Mesothelial cell of epicardium (in vitro differentiated cells): Measurements from ENCODE around the gene MAP3K6. TPM values are rescaled to one million over a fixed set of nuclear protein-coding genes. Genes with fewer than 3 reads are reported as not detected.

ENCODE experiments used
- DNase-seq, 2 experiments: peaks; one replicate each; pipeline ENCODE4 v3.0.0; 2021; ENCODE audit warnings: low spot score in 2 of 2; ENCODE audit not compliant: unreplicated experiment in 2 of 2
- H3K27ac Mint-ChIP-seq: 2 replicates; pipeline ENCODE4 v1.8.0; 2021; ENCODE audit warnings: mixed read lengths
- H3K27me3 Mint-ChIP-seq: 2 replicates; pipeline ENCODE4 v1.8.0; 2021; ENCODE audit warnings: low read depth, mixed read lengths
- H3K36me3 Mint-ChIP-seq: 2 replicates; pipeline ENCODE4 v1.8.0; 2021; ENCODE audit warnings: mixed read lengths
- H3K4me1 Mint-ChIP-seq: 2 replicates; pipeline ENCODE4 v1.8.0; 2021; ENCODE audit warnings: mixed read lengths
- H3K4me3 Mint-ChIP-seq: 2 replicates; pipeline ENCODE4 v1.8.0; 2021; ENCODE audit warnings: mild to moderate bottlenecking, moderate library complexity, mixed read lengths
- H3K9me3 Mint-ChIP-seq: 2 replicates; pipeline ENCODE4 v1.8.0; 2021; ENCODE audit warnings: mixed read lengths
- total RNA-seq: library from RNA; stranded (reverse); gene quantifications from 3 replicates; pipeline ENCODE4 v1.2.1, GENCODE V29; 2021
- TF ChIP-seq, protein P1 (sequence below): fragments of 200-600 bp; sonication (generic); IDR thresholded peaks from one replicate; pipeline ENCODE4 v1.5.0; 2021; ENCODE audit warnings: antibody characterized with exemption; ENCODE audit not compliant: unreplicated experiment

Gene MAP3K6
- total RNA-seq, 1 donor from 2014 or later, result 13.7 TPM

- Mint-ChIP-seq H3K4me3 (peak overlapping the region; percentile 73), H3K4me1 (peaks cover 32% of the 10 kb centered on the region), H3K9me3 (no peaks in the 10 kb centered on the region), H3K27me3 (no peaks in the 10 kb centered on the region), H3K36me3 (peaks cover 5% of the 10 kb centered on the region), H3K27ac (peak overlapping the region; percentile 80)
- DNase-seq, result no peak
- TF ChIP-seq, protein P1, sequence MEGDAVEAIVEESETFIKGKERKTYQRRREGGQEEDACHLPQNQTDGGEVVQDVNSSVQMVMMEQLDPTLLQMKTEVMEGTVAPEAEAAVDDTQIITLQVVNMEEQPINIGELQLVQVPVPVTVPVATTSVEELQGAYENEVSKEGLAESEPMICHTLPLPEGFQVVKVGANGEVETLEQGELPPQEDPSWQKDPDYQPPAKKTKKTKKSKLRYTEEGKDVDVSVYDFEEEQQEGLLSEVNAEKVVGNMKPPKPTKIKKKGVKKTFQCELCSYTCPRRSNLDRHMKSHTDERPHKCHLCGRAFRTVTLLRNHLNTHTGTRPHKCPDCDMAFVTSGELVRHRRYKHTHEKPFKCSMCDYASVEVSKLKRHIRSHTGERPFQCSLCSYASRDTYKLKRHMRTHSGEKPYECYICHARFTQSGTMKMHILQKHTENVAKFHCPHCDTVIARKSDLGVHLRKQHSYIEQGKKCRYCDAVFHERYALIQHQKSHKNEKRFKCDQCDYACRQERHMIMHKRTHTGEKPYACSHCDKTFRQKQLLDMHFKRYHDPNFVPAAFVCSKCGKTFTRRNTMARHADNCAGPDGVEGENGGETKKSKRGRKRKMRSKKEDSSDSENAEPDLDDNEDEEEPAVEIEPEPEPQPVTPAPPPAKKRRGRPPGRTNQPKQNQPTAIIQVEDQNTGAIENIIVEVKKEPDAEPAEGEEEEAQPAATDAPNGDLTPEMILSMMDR, result no peak
These were observed 24.4 kb downstream of the MAP3K6 start for GRCh38 chr1:27342391-27342777.

DNA sequence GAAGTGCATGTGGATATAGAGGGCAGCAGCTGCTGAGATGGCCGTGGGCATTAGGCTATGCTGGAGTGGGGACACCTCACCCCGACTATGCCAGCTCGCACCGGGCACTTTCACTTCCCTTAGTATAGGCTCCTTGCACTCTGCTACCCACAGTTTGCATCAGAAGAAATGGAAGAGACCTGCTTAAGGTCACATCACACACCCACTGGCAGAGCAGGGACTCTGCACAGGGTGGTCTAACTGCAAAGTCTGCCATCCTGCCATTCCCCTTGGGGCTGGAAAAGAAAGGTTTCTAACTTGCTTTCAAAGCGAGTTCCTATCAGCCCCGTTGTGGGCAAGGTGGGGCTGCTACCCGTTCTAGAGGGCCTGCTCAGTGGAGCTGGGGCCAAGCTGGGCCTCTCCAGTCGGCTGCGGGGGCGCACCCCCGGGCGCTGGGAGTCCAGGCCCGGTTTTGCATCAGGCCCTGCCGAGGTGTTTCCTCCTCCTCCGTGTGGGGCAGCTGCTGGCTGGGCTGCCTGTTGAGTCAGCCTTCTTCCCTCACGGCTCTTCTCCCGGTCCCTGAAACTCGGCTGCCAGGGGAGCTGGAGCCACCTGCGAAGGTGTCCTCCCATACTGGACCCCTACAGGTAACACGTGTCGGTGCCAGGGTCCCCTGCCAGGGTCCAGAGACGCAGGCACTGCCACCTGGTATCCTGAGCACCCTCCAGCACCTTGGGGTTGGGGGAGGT, 25.1 kb downstream of the MAP3K6 start, which contains the start of gene SYTL1:
SYTL1 (plus strand) TSS at position 498 of the 728 bp plus-strand sequence. CDS start 3,313 bp downstream, outside the sequence.
- Mint-ChIP-seq H3K36me3 (peaks cover 7% of the 10 kb centered on the region), H3K27ac (peak within 1 kb of the TSS; percentile 80), H3K9me3 (no peaks in the 10 kb centered on the region), H3K27me3 (no peaks in the 10 kb centered on the region), H3K4me1 (peaks cover 32% of the 10 kb centered on the region), H3K4me3 (peak within 1 kb of the TSS; percentile 73)
- DNase-seq, result no peak
- TF ChIP-seq, protein P1, result no peak

DNA sequence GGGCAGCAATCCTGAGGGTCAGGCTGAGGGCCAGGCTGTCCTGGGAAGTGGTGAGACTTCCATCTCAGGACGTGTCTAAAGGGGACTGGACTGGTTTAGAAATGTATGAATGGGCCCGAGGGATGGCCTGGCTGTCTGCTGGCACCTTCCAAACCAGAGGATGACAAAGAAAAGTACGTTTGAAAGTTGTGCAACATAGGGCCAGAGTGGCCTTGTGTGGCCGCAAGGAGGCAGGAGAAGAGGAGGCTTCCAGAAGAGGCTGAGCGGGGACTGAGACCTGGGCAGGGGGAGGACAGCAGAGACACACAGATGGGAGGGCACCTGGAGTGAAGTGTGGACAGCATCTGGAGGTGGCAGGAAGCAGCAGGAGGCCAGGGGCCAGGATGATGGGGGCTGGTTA, 27.5 kb downstream of the MAP3K6 start:
- Mint-ChIP-seq H3K36me3 (peaks cover 9% of the 10 kb centered on the region), H3K9me3 (no peaks in the 10 kb centered on the region), H3K27ac (peak overlapping the region; percentile 32), H3K27me3 (no peaks in the 10 kb centered on the region), H3K4me3 (no peak overlapping the region), H3K4me1 (peaks cover 29% of the 10 kb centered on the region)
- TF ChIP-seq, protein P1, result no peak
- no peak for DNase-seq

DNA sequence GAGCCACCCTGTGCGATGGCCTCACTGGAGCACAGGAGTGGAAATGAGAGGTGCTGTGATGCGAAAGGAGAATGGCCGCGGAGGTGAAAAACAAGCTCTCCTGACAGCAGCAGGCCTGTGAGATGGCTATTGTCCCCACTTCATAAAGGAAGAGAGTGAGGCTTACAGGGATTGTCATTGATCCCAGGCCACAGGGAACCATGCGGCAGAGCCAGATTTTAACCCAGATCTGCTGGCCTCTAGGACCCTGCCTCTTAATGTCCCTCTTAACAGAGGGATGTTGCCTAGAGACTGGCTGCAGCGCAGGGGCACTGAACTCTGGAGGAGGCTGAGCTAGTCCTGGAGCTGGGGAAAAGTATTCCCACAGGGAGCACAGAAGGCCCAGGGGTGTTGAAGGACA, 28.0 kb downstream of the MAP3K6 start:
- DNase-seq, result no peak
- no peaks in the 10 kb centered on the region for H3K27me3 Mint-ChIP-seq
- no peak overlapping the region for H3K27ac Mint-ChIP-seq
- TF ChIP-seq, protein P1, result no peak
- no peaks in the 10 kb centered on the region for H3K9me3 Mint-ChIP-seq
- no peak overlapping the region for H3K4me3 Mint-ChIP-seq
- peaks cover 11% of the 10 kb centered on the region for H3K36me3 Mint-ChIP-seq
- peaks cover 26% of the 10 kb centered on the region for H3K4me1 Mint-ChIP-seq

DNA sequence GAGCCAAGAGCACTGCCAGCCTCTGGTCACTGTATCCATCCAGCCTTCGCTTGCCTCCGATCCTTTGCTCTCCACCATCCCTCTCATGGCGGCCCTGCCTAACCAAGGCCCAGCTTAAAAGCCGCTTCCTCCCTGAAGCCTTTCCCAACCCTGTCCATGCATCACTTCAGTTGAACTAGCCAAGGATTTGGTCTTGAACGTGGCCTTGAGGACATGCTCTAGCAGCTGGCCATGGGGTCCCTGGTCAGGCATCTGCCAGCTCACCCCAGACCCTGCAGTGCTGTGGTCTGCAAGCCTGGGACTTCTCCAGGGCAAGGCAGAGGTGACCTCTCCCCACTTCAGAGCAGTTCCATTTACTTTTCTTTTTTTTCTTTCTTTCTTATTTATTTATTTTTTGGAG, 30.0 kb downstream of the MAP3K6 start:
- Mint-ChIP-seq H3K36me3 (peaks cover 16% of the 10 kb centered on the region), H3K27me3 (no peaks in the 10 kb centered on the region), H3K27ac (no peak overlapping the region), H3K4me1 (peaks cover 7% of the 10 kb centered on the region), H3K9me3 (no peaks in the 10 kb centered on the region), H3K4me3 (no peak overlapping the region)
- DNase-seq, result no peak
- TF ChIP-seq, protein P1, result no peak
